HEK293 (cell line): ENCODE measurements around the gene CYP11A1.

Experiments used
- HOXC10 ChIP-seq: sonication (generic); formaldehyde crosslinking; IDR thresholded peaks from 2 replicates; pipeline ENCODE4 v1.8.1; 2023; ENCODE audit warnings: mild to moderate bottlenecking, missing genetic modification reagents
- KLF8 ChIP-seq: fragments of 450-650 bp; formaldehyde crosslinking; IDR thresholded peaks from 2 replicates; pipeline ENCODE4 v1.5.1; 2016; ENCODE audit warnings: missing biosample characterization, missing genetic modification characterization
- MYNN ChIP-seq: fragments of 450-650 bp; formaldehyde crosslinking; IDR thresholded peaks from 2 replicates; pipeline ENCODE4 v1.5.1; 2016; ENCODE audit warnings: missing biosample characterization, missing genetic modification characterization, borderline replicate concordance
- SETDB1 ChIP-seq: IDR thresholded peaks from one replicate; pipeline ENCODE4 v1.6.1; 2017; ENCODE audit warnings: mild to moderate bottlenecking, low read length, moderate library complexity, mixed read lengths; ENCODE audit not compliant: insufficient read length
- ZBTB20 ChIP-seq: fragments of 450-650 bp; formaldehyde crosslinking; IDR thresholded peaks from 2 replicates; pipeline ENCODE4 v1.5.1; 2016; ENCODE audit warnings: missing biosample characterization, missing genetic modification characterization
- ZNF140 ChIP-seq: fragments of 450-650 bp; formaldehyde crosslinking; IDR thresholded peaks from 2 replicates; pipeline ENCODE4 v1.5.1; 2016; ENCODE audit warnings: missing biosample characterization, missing genetic modification characterization
- ZNF175 ChIP-seq: fragments of 450-650 bp; formaldehyde crosslinking; IDR thresholded peaks from 2 replicates; pipeline ENCODE4 v1.5.1; 2016; ENCODE audit warnings: missing biosample characterization, missing genetic modification characterization
- ZNF274 ChIP-seq, 2 experiments: fragments of 200-500 bp in 1 of 2; fragments of 450-650 bp in 1 of 2; sonication (Bioruptor generic) in 1 of 2; formaldehyde crosslinking in 1 of 2; IDR thresholded peaks; 2 replicates each; pipeline versions ENCODE4 v1.5.1 to v1.6.1; 2014 to 2016; ENCODE audit warnings: borderline replicate concordance in 1 of 2, inconsistent platforms in 1 of 2, low read length in 1 of 2, missing biosample characterization in 1 of 2, missing genetic modification characterization in 1 of 2
- ZNF335 ChIP-seq: fragments of 450-650 bp; formaldehyde crosslinking; conservative IDR thresholded peaks from 2 replicates; pipeline ENCODE4 v1.5.1; 2016; ENCODE audit warnings: missing biosample characterization, missing genetic modification characterization
- ZNF341 ChIP-seq: fragments of 450-650 bp; formaldehyde crosslinking; IDR thresholded peaks from 2 replicates; pipeline ENCODE4; 2016; ENCODE audit warnings: low read depth, missing biosample characterization, missing genetic modification characterization
- ZNF391 ChIP-seq: fragments of 450-650 bp; formaldehyde crosslinking; IDR thresholded peaks from 2 replicates; pipeline ENCODE4 v1.5.1; 2016; ENCODE audit warnings: low read depth, missing biosample characterization, missing genetic modification characterization, borderline replicate concordance
- ZNF404 ChIP-seq: fragments of 450-650 bp; formaldehyde crosslinking; IDR thresholded peaks from 2 replicates; pipeline ENCODE4 v1.5.1; 2017; ENCODE audit warnings: missing biosample characterization, missing genetic modification characterization
- ZNF416 ChIP-seq: fragments of 450-650 bp; formaldehyde crosslinking; IDR thresholded peaks from 2 replicates; pipeline ENCODE4 v1.5.1; 2016; ENCODE audit warnings: missing biosample characterization, missing genetic modification characterization
- ZNF433 ChIP-seq: fragments of 450-650 bp; formaldehyde crosslinking; IDR thresholded peaks from 2 replicates; pipeline ENCODE4 v1.5.1; 2016; ENCODE audit warnings: missing biosample characterization, missing genetic modification characterization, low read depth
- ZNF596 ChIP-seq: fragments of 450-650 bp; IDR thresholded peaks from 2 replicates; pipeline ENCODE4 v1.5.0; 2018; ENCODE audit warnings: missing biosample characterization, mild to moderate bottlenecking, missing genetic modification characterization, moderate library complexity
- ZNF624 ChIP-seq: fragments of 450-650 bp; formaldehyde crosslinking; IDR thresholded peaks from 2 replicates; pipeline ENCODE4 v1.5.1; 2017; ENCODE audit warnings: missing biosample characterization, missing genetic modification characterization
- ZNF629 ChIP-seq: fragments of 450-650 bp; formaldehyde crosslinking; IDR thresholded peaks from 2 replicates; pipeline ENCODE4 v1.5.1; 2017; ENCODE audit warnings: missing biosample characterization, missing genetic modification characterization
- ZNF670 ChIP-seq: fragments of 450-650 bp; formaldehyde crosslinking; IDR thresholded peaks from 2 replicates; pipeline ENCODE4 v1.5.1; 2016; ENCODE audit warnings: missing biosample characterization, missing genetic modification characterization, low read depth
- ZNF830 ChIP-seq: fragments of 450-650 bp; IDR thresholded peaks from 2 replicates; pipeline ENCODE4 v1.5.0; 2018; ENCODE audit warnings: missing biosample characterization, missing genetic modification characterization, low read depth, mild to moderate bottlenecking, moderate library complexity
- TF ChIP-seq, protein P1 (sequence below): fragments of 450-650 bp; formaldehyde crosslinking; conservative IDR thresholded peaks from 2 replicates; pipeline ENCODE4 v1.5.1; 2016; ENCODE audit warnings: low read depth, missing biosample characterization, missing genetic modification characterization
- TF ChIP-seq, protein P2 (sequence below): fragments of 450-650 bp; formaldehyde crosslinking; IDR thresholded peaks from 2 replicates; pipeline ENCODE4 v1.5.1; 2016; ENCODE audit warnings: missing biosample characterization, missing genetic modification characterization
- TF ChIP-seq, protein P3 (sequence below): fragments of 450-650 bp; formaldehyde crosslinking; IDR thresholded peaks from 2 replicates; pipeline ENCODE4; 2016; ENCODE audit warnings: missing biosample characterization, missing genetic modification characterization
- TF ChIP-seq, protein P4 (sequence below): fragments of 450-650 bp; formaldehyde crosslinking; IDR thresholded peaks from 2 replicates; pipeline ENCODE4 v1.5.1; 2016; ENCODE audit warnings: missing biosample characterization, missing genetic modification characterization
- TF ChIP-seq, protein P5 (sequence below): fragments of 450-650 bp; formaldehyde crosslinking; IDR thresholded peaks from 2 replicates; pipeline ENCODE4 v1.5.1; 2016; ENCODE audit warnings: missing biosample characterization, missing genetic modification characterization
- TF ChIP-seq, protein P6 (sequence below): fragments of 450-650 bp; formaldehyde crosslinking; IDR thresholded peaks from 2 replicates; pipeline ENCODE4 v1.5.1; 2016; ENCODE audit warnings: missing biosample characterization, missing genetic modification characterization

Gene CYP11A1

DNA sequence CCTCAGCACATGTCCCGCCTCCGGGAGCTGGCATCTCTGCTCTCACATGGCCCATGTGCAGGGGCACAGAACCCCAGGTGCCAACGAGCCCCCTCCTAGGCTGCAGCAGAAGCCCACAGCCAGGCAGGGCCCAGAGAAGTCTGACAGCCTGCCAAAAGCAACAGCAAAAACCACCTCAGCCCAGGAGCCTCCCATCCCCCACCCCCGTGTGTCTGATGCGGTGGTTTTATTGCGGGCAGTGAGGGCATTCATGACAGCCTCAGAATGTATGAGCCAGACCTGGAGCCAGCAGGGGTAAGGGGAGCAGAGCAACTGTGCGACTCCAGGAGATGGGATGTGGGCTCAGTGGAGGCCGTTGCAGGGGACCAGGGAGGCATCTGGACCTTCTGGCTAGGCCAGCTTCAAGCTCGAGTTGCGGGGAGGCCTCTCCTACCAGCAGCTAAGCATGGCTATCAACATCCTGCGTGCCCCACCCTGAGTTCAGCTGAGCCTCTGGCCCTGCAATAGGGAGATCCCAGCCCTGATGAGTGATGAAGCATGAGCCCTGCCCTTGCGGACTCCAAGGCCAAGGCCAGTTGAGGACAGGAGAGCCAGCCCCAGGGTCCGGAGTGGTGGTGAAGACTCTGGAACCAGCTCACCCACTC is 52.5 kb downstream of the CYP11A1 start (continued):
- TF ChIP-seq ZNF596 (tag by site-specific recombination): no peak
- TF ChIP-seq ZNF175: no peak
- no peak for TF ChIP-seq ZNF140
- TF ChIP-seq KLF8 (tag by site-specific recombination): no peak
- TF ChIP-seq, protein P1, sequence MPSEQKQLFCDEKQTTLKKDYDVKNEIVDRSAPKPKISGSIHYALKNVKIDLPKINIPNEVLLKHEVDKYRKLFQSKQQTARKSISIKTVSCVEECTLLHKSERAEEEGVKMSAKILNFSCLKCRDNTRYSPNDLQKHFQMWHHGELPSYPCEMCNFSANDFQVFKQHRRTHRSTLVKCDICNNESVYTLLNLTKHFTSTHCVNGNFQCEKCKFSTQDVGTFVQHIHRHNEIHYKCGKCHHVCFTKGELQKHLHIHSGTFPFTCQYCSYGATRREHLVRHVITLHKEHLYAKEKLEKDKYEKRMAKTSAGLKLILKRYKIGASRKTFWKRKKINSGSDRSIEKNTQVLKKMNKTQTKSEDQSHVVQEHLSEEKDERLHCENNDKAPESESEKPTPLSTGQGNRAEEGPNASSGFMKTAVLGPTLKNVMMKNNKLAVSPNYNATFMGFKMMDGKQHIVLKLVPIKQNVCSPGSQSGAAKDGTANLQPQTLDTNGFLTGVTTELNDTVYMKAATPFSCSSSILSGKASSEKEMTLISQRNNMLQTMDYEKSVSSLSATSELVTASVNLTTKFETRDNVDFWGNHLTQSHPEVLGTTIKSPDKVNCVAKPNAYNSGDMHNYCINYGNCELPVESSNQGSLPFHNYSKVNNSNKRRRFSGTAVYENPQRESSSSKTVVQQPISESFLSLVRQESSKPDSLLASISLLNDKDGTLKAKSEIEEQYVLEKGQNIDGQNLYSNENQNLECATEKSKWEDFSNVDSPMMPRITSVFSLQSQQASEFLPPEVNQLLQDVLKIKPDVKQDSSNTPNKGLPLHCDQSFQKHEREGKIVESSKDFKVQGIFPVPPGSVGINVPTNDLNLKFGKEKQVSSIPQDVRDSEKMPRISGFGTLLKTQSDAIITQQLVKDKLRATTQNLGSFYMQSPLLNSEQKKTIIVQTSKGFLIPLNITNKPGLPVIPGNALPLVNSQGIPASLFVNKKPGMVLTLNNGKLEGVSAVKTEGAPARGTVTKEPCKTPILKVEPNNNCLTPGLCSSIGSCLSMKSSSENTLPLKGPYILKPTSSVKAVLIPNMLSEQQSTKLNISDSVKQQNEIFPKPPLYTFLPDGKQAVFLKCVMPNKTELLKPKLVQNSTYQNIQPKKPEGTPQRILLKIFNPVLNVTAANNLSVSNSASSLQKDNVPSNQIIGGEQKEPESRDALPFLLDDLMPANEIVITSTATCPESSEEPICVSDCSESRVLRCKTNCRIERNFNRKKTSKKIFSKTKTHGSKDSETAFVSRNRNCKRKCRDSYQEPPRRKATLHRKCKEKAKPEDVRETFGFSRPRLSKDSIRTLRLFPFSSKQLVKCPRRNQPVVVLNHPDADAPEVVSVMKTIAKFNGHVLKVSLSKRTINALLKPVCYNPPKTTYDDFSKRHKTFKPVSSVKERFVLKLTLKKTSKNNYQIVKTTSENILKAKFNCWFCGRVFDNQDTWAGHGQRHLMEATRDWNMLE (tag by site-specific recombination): no peak
- TF ChIP-seq, protein P2, sequence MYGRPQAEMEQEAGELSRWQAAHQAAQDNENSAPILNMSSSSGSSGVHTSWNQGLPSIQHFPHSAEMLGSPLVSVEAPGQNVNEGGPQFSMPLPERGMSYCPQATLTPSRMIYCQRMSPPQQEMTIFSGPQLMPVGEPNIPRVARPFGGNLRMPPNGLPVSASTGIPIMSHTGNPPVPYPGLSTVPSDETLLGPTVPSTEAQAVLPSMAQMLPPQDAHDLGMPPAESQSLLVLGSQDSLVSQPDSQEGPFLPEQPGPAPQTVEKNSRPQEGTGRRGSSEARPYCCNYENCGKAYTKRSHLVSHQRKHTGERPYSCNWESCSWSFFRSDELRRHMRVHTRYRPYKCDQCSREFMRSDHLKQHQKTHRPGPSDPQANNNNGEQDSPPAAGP (tag by site-specific recombination): peak; percentile 56; the same call in 1 of the 2 replicates
- no peak for TF ChIP-seq ZNF274 (IDR thresholded peaks at IDR 0.05; ENCODE audit: low read length)
- no peak for TF ChIP-seq ZNF274 (tag by site-specific recombination; IDR thresholded peaks at IDR 0.05; ENCODE audit: borderline replicate concordance)
- no peak for TF ChIP-seq HOXC10 (CRISPR knock-in tag)
- no peak for TF ChIP-seq ZNF335
- no peak for TF ChIP-seq MYNN (tag by site-specific recombination)
- TF ChIP-seq ZNF416 (tag by site-specific recombination): no peak
- TF ChIP-seq ZNF433: no peak
- TF ChIP-seq, protein P3, sequence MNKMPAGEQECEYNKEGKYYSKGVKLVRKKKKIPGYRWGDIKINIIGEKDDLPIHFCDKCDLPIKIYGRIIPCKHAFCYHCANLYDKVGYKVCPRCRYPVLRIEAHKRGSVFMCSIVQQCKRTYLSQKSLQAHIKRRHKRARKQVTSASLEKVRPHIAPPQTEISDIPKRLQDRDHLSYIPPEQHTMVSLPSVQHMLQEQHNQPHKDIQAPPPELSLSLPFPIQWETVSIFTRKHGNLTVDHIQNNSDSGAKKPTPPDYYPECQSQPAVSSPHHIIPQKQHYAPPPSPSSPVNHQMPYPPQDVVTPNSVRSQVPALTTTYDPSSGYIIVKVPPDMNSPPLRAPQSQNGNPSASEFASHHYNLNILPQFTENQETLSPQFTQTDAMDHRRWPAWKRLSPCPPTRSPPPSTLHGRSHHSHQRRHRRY (tag by site-specific recombination): no peak
- no peak for TF ChIP-seq ZNF830
- TF ChIP-seq ZNF624 (tag by site-specific recombination): no peak
- 0 out of 2 replicates have a peak, but pooled peaks have one; percentile 31 for TF ChIP-seq ZNF629 (tag by site-specific recombination)
- no peak for TF ChIP-seq ZNF670
- TF ChIP-seq ZNF341 (tag by site-specific recombination): no peak; the same call in 1 of the 2 replicates
- TF ChIP-seq ZNF404 (tag by site-specific recombination): no peak
- no peak for TF ChIP-seq ZBTB20 (tag by site-specific recombination)
- TF ChIP-seq SETDB1: no peak
- TF ChIP-seq, protein P4, sequence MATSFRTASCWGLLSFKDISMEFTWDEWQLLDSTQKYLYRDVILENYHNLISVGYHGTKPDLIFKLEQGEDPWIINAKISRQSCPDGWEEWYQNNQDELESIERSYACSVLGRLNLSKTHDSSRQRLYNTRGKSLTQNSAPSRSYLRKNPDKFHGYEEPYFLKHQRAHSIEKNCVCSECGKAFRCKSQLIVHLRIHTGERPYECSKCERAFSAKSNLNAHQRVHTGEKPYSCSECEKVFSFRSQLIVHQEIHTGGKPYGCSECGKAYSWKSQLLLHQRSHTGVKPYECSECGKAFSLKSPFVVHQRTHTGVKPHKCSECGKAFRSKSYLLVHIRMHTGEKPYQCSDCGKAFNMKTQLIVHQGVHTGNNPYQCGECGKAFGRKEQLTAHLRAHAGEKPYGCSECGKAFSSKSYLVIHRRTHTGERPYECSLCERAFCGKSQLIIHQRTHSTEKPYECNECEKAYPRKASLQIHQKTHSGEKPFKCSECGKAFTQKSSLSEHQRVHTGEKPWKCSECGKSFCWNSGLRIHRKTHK (tag by site-specific recombination): no peak
- TF ChIP-seq ZNF391 (tag by site-specific recombination): no peak
- TF ChIP-seq, protein P5, sequence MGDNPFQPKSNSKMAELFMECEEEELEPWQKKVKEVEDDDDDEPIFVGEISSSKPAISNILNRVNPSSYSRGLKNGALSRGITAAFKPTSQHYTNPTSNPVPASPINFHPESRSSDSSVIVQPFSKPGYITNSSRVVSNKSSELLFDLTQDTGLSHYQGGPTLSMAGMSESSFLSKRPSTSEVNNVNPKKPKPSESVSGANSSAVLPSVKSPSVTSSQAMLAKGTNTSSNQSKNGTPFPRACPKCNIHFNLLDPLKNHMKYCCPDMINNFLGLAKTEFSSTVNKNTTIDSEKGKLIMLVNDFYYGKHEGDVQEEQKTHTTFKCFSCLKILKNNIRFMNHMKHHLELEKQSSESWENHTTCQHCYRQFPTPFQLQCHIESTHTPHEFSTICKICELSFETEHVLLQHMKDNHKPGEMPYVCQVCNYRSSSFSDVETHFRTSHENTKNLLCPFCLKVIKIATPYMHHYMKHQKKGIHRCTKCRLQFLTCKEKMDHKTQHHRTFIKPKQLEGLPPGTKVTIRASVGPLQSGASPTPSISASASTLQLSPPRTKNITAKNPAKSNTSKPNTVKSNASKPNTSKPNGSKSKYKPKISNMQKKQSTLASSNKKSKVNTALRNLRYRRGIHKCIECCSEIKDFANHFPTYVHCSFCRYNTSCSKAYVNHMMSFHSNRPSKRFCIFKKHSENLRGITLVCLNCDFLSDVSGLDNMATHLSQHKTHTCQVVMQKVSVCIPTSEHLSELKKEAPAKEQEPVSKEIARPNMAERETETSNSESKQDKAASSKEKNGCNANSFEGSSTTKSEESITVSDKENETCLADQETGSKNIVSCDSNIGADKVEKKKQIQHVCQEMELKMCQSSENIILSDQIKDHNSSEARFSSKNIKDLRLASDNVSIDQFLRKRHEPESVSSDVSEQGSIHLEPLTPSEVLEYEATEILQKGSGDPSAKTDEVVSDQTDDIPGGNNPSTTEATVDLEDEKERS (tag by site-specific recombination): no peak
- TF ChIP-seq, protein P6, sequence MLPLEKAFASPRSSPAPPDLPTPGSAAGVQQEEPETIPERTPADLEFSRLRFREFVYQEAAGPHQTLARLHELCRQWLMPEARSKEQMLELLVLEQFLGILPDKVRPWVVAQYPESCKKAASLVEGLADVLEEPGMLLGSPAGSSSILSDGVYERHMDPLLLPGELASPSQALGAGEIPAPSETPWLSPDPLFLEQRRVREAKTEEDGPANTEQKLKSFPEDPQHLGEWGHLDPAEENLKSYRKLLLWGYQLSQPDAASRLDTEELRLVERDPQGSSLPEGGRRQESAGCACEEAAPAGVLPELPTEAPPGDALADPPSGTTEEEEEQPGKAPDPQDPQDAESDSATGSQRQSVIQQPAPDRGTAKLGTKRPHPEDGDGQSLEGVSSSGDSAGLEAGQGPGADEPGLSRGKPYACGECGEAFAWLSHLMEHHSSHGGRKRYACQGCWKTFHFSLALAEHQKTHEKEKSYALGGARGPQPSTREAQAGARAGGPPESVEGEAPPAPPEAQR (tag by site-specific recombination): no peak
